RPMI8226 (cell line): ENCODE data around the gene TCN2.
"Not testable (repeated sequence)": the region's sequence is repeated elsewhere in the genome, so short reads cannot be mapped to it uniquely, and the experiment has no call there.

ENCODE experiments used
- DNase-seq: peaks from one replicate; pipeline ENCODE4 v3.0.0-alpha.2; 2015

The TCN2 gene

GRCh38 chr22:30612789-30613188 lies 5.8 kb downstream of the TCN2 start:
- no peak for DNase-seq

- DNase-seq: no peak
Measured at GRCh38 chr22:30614268-30614667, 7.3 kb downstream of the TCN2 start.

GRCh38 chr22:30614879-30615278 lies 7.9 kb downstream of the TCN2 start:
- no peak for DNase-seq

- DNase-seq: no peak
Measured at GRCh38 chr22:30615543-30615954, 8.6 kb downstream of the TCN2 start.

- no peak for DNase-seq
Measured at GRCh38 chr22:30617819-30618218, 10.8 kb downstream of the TCN2 start.

- not testable (repeated sequence) for DNase-seq
Measured at GRCh38 chr22:30619909-30620308, 12.9 kb downstream of the TCN2 start.

GRCh38 chr22:30626413-30626812 lies 19.4 kb downstream of the TCN2 start:
- DNase-seq: no peak

GRCh38 chr22:30627471-30627870 lies 20.5 kb downstream of the TCN2 start:
- DNase-seq: no peak

- DNase-seq: no peak
Measured at GRCh38 chr22:30628491-30628890, 21.5 kb downstream of the TCN2 start.

GRCh38 chr22:30631469-30631868 lies 24.5 kb downstream of the TCN2 start:
- DNase-seq: not testable (repeated sequence)

GRCh38 chr22:30634471-30635233 lies 27.7 kb downstream of the TCN2 start:
- peak; percentile 88 for DNase-seq

- DNase-seq: peak; percentile 90
Measured at GRCh38 chr22:30635273-30636225, 28.6 kb downstream of the TCN2 start, which contains the start of gene SLC35E4. Gene SLC35E4, plus strand, starts transcription at chr22:30635781. Its CDS starts 670 bp downstream, at chr22:30636451.

- no peak for DNase-seq
Measured at GRCh38 chr22:30636226-30637077, 29.5 kb downstream of the TCN2 start.

- no peak for DNase-seq
Measured at GRCh38 chr22:30637701-30638114, 30.7 kb downstream of the TCN2 start.

- DNase-seq: no peak
Measured at GRCh38 chr22:30640361-30640760, 33.4 kb downstream of the TCN2 start.

- DNase-seq: no peak
Measured at GRCh38 chr22:30640839-30641430, 34.0 kb downstream of the TCN2 start.

- DNase-seq: no peak
Measured at GRCh38 chr22:30643055-30643875, 36.3 kb downstream of the TCN2 start.

GRCh38 chr22:30646518-30647160 lies 39.7 kb downstream of the TCN2 start:
- DNase-seq: no peak

GRCh38 chr22:30647536-30647935 lies 40.6 kb downstream of the TCN2 start:
- no peak for DNase-seq

- DNase-seq: no peak
Measured at GRCh38 chr22:30648825-30649224, 41.9 kb downstream of the TCN2 start.
